Activated CD4-positive, alpha-beta T cell treated with anti-CD3 and anti-CD28 coated beads, Interleukin-2, Interleukin-6, amounts not matched to agents 100 ng/mL and 50 ng/mL, durations not matched to agents 16 hours and 8 hours (primary cell): ENCODE measurements around the gene FAIM.
"Not testable (repeated sequence)": the region's sequence is repeated elsewhere in the genome, so short reads cannot be mapped to it uniquely, and the experiment has no call there.

ENCODE experiments used
- DNase-seq: peaks from one replicate; pipeline ENCODE4 v3.0.0-alpha.2; 2020

FAIM gene, protein sequence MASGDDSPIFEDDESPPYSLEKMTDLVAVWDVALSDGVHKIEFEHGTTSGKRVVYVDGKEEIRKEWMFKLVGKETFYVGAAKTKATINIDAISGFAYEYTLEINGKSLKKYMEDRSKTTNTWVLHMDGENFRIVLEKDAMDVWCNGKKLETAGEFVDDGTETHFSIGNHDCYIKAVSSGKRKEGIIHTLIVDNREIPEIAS

DNA sequence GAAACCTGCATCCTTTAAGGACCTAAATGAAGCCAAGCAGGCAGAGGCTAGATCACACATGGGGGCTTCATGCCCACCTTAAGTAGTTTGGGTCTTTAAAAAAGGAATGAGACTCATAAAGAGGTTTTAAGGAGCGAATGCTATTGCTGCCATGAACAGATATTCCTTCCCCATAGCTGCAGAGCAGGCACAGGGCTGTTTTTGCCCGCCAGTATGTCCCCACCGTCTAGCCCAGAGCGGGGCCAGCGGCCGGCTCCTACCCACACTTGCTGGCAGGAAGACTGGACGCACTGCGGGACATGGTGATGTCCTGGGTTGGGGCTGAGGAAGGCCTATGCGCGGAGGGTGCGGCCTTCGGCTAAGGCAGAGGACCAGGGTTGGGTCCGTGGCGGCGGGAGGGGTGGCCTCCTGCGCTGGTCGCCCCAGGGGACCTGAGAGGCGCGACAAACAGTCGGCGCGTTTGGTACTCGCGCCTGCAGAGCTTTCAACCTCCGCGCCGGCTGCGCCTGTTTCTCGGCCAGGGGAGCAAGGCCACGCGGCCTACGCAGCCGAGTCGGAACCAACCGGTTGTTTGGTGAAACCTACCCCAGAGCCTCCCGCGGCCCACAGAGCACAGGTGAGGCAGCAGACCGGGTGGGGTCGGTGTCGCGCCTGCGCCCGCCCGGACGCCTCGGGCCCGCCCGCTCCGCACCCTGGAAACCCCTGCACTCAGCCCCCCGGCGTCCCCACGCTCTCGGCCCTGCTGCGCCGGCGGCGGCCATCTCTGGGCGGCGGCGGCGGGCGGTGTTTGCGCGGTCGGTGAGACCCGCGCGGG, at the start of gene FAIM:
Gene FAIM, plus strand, starts transcription at position 450 of the 814 bp plus-strand sequence. CDS start 10,956 bp downstream, outside the sequence.
- DNase-seq, result peak; percentile 65

DNA sequence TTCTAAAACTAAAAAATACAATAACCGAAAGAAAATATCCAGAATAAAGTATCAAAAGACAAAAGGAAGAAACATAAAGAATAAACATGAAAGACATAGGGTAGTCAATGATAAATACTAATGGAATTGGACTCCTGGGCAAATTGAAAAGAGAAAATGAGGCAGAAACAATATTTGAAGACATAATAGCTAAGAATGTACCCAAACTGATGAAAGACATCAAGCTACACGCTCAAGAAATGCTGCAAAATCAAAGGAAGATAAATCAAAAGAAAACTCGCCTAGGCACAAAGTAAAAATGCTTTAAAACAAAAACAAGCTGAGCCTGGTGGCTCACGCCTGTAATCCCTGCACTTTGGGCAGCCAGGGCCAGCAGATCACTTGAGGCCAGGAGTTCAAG, 49.4 kb upstream of the FAIM start:
- DNase-seq, result no peak

DNA sequence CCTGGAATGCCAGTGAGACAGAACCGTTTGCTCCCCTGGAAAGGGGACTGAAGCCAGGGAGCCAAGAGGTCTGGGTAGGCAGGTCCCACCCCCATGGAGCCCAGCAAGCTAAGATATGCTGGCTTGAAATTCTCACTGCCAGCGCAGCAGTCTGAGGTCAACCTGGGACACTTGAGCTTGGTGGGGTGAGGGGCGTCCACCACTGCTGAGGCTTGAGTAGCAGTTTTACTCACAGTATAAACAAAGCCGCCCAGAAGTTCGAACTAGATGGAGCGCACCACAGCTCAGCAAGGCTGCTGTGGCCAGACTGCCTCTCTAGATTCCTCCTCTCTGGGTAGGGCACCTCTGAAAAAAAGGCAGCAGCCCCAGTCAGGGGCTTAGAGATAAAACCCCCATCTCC, 48.1 kb upstream of the FAIM start:
- no peak for DNase-seq

DNA sequence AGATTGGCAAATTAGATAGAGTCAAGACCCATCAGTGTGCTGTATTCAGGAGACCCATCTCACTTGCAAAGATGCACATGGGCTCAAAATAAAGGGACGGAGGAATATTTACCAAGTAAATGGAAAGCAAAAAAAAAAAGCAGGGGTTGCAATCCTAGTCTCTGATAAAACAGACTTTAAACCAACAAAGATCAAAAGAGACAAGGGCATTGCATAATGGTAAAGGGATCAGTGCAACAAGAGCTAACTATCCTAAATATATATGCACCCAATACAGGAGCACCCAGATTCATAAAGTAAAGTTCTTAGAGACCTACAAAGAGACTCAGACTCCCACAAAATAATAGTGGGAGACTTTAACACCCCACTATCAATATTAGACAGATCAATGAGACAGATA, 45.7 kb upstream of the FAIM start:
- DNase-seq, result not testable (repeated sequence)

DNA sequence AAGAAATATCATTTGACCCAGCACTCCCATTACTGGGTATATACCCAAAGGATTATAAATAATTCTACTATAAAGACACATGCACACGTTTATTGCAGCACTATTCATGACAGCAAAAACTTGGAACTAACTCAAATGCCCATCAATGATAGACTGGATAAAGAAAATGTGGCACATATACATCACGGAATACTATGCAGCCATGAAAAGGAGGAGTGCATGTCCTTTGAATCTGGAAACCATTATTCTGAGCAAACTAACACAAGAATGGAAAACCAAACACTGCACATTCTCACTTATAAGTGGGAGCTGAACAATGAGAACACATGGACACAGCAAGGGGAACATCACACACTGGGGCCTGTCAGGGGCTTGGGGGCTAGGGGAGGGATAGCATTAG, 42.3 kb upstream of the FAIM start:
- not testable (repeated sequence) for DNase-seq

DNA sequence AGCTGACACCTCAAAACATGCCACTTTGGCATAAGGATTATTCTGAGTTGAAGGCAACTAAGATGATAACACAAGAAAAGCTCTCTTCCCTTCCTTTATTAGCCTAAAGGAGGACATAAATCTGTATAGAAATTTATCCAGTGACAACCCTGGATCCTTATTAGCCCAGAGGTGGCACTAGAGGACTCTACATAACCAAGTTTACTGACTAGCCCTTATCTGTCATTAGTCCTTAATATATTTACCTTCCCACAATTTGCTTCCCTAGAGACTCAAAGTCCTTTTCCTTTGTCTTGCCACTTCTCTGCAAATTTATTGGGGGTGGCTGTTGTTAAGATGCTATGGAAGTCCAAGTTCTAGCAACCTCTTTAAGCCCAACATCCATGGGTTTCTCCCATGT, 41.2 kb upstream of the FAIM start:
- DNase-seq, result no peak

DNA sequence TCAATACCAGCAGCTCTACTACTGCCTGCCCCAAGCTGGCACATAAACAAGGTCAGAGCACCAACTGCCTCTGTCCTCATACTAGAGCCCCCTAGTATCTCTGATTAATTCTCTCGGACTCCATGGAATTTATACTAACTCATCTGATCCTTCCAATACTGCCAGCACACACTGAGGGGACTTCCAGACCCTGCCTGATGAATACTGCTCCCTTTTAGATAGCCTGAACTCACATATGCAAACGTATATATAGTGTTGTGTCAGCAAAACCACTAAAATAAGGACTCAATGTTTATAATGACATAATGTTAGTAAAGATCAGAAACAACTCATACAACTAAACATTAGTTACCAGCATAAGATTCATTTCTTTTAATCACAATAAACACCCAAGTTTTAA, 39.5 kb upstream of the FAIM start:
- no peak for DNase-seq

DNA sequence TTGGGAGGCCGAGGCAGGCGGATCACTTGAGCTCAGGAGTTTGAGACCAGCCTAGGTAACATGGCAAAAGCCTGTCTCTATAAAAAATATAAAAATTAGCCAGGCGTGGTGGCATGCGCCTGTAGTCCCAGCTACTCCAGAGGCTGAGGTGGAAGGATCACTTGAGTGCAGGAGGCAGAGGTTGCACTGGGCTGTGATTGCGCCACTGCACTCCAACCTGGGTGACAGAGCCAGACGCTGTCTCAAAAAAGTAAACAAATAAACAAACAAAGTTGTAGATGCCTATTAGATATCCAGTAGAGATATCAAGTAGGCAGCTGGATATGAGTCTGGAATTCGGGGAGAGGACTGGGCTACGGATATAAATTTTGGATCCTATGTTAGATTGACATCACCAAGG, 38.9 kb upstream of the FAIM start:
- DNase-seq, result not testable (repeated sequence)

DNA sequence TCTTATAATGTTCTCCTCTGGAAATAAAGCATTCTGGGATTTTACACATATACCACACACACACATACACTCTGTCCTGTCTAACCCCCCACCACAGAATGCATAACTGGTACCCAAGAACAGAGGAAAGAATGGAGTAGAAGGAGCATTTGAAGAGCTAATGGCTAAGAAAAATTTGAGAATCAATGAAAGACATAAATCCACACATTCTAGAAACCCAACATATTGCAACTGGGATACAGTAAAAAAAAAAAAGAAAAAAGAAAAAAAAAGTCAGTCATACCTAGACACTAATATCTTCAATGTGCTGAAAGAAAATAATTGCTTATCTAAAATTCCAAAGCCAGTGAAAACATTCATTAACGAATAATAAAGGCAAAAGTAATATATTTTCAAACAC, 35.4 kb upstream of the FAIM start:
- DNase-seq, result no peak

DNA sequence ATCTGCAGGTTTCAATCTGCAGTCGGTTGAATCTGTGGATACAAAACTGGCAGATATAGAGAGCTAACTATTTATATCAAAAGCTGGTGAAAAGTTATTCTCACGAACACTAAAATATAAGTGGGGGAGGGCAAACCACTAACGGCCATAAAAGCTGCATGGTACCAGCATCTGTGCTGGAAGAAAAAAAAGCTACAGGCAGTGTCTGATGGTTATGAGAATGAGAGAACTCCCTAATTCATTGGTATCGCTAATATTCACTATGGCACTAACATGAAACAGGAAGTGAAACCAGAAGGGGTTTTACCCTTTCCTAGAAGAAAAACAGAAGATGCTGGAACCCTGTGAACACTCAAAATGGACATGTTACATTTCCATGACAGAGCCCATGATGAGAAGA, 30.4 kb upstream of the FAIM start:
- peak; percentile 12 for DNase-seq

DNA sequence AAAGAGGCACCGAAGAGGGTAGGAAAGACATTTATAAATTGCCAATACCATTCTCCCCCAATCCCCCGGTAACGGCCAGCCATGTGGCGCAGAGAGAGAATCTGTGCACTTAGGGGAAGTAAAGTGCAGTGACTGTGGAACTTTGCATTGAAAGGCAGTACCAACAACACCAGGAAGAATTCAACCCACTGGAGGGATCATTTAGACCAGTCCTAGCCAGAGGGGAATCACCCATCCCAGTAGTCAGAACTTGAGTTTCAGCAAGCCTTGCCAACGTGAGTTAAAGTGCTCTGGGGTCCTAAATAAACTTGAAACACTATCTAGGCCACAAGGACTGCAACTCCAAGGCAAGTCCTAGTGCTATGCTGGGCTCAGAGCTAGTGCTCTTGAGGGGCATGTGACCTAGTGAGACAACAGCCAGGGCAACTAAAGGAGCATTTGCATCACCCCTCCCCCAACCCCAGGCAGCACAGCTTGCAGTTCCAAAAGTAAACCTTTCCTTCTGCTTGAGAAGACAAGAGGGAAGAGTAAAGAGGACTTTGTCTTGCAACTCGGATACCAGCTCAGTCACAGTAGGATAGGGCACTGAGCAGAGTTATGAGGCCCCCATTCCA, 29.5 kb upstream of the FAIM start:
- DNase-seq, result no peak

DNA sequence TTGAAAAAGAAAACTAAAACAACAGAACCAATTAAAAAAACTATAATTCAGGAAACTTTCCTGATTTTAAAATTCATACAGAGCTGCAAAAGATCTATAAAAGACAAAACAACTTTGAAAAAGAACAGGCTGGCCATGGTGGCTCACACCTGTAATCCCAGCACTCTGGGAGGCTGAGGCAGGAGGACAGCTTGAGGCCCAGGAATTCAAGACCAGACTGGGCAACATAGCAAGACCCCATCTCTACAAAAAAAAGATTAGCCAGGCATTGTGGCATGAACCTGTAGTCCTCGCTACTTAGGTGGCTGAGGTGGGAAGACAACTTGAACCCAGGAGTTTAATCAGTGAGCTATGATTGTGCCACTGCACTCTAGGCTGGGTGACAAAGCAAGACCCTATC, 21.2 kb upstream of the FAIM start:
- DNase-seq, result no peak

DNA sequence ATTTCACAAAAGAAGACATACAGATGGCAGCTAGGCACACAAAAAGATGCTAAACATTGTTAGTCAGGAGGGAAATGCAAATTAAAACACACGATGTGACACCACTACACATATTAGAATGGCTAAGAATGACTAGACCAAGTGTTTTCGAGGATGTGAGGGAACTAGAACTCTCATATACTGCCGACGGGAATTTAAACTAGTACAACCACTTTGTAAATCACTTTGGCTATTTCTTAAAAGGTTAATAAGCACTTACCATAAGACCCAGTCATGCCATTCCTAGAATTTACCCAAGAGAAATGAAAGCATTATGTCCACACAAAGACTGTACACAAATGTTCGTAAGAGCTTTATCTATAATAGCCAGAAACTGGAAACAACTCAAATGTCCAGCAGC, 20.1 kb upstream of the FAIM start:
- no peak for DNase-seq

DNA sequence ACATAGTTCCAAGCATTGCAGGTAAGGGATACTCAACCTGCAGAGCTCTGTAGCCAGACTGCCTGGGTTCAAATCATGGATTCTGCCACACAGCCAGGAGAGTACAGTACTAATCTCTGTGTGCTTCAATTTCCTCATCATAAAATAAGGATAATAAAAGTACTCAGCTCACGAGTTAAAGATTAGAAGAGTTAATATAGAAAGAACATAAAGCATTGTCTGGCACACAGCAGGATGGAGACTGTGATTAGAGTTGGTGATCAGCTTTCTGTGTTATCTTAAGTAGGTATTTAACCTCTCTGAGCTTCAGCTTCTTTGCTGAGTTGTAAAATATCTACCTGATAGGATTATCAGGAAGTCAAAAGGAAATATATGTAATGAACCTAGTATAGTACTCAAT, 17.2 kb upstream of the FAIM start:
- DNase-seq, result no peak

DNA sequence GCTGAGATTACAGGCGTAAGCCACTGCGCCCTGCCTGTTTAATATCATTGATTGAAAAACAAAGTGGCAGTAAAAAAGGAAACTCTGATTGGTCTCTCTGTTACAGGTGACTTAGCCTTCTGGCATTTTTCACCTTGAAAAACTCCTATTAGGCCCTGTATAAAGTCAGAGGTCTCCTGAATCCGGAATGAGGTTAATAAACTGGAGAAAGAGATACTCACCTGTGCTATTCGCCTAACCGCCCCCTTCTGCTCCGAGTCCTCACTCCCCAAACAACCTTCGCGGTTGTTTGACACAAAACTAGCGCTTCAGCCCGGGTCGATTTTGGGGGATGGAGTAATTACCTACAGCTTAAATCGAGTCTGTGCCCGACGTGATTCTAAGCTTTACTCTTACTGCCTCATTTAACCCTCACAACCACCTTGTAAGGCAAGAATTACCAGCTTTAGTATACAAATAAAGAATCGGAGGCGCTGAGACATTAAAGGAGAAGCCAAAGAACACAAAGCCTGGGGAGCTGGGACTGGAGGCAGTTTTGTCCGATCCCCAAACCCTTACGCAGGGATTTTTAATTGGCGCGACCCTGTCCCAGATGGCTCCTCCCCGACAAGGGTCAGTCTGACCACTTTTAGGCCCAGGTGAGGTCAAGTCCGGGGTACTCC, 15.0 kb upstream of the FAIM start:
- DNase-seq, result no peak

DNA sequence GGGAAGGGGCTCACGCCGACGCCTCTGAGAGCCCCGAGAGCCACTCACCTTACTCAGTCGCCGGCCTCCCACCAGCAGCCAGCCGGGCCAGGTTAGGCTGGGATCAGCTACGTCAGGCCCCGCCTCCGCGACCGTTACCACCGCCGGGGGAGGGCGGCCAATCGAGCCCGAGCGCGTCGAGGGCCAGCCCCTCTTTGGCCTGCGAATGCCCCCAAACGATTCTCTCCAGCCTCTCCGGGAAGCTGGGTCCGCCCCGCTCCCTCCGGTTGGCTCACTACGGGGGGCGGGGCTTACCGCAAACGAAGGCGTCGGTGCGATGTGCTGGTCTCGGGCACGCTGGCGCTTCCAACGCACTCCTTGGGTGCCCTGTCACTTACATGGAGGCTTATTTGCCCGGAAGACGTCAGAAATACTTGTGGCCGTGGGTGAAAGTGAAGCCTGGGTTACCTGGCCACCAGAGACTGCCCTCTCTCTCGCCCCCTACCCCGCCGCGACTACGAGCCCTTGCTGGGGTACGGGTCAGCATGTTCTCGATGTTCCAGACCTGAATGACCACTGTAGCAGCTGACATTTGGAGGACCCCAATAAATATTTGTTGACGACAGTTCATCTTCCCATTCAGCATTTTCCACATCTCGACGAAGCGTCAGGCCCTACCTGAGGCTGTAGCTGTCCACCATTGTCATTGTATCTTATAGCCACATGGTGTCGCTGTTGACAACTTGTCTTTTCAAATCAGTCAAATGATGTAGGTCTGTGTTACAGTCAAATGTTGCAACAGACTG, 14.2 kb upstream of the FAIM start, which contains the start of gene CEP70:
Gene CEP70, minus strand, starts transcription at position 111 of the 785 bp plus-strand sequence. CDS start 21,333 bp downstream, outside the sequence.
- DNase-seq, result peak; percentile 85

DNA sequence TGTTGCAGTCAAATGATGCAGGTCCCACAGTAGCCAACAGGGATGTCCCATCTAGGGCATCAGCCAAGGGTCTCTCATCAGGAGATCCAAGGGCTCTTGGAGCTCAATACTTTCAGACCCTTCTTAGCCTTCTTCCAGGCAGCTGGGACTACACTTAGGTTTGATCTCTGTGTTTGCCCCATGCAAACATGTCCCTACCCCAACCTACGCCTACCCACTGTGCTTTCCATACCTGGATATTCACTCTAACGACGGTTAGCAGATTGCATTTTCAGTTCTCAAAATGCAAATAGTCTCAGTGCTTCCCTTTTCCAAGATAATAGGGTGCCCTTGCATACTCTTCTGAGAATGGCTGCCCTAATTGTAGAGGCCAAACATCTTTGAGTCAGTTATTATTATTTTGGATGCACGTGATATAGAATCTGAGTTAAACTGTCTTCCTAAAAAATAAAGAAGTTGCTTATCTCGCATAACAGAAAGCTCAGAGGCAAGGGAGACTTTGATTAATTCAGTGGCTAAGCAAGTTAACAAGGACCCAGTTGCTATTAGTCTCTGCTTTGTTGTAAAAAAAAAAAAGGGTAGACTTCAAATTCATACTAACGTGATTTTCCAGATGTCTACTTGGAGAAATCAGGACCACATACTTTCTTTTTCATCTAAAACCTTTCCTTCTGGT, 13.5 kb upstream of the FAIM start:
- DNase-seq, result no peak

DNA sequence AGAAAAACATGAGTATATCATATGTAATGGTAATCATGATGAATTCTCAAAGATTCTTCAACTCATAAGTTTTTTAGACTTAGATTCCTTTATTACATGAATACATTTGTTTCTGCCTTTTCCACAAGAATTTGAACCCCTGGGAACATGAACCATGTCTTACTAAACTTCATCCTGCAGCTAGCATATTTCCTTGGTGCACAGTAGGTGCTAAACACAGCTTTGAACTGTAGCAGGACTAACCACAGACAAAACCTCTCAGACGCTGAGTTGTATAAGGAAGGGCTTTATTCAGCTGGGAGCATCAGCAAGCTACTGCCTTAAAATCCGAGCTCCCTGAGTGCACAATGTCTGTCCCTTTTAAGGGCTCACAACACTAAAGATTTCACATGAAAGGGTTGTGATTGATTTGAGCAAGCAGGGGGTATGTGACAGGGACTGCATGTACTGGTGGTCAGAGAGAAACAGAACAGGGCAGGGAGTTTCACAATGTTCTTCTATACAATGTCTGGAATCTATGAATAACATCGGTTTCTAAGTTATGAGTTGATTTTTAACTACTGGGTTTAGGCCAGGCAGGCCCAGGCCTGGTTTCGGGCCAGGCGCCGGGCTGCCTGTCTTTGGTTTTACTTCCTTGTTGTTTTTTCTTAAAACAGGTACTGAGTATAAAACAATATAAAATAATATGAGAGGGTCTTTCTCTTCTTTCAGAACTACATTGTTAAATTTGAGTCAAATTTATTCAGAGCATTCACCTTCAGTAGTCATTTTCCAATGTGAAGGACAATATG, 11.2 kb upstream of the FAIM start:
- DNase-seq, result not testable (repeated sequence)

DNA sequence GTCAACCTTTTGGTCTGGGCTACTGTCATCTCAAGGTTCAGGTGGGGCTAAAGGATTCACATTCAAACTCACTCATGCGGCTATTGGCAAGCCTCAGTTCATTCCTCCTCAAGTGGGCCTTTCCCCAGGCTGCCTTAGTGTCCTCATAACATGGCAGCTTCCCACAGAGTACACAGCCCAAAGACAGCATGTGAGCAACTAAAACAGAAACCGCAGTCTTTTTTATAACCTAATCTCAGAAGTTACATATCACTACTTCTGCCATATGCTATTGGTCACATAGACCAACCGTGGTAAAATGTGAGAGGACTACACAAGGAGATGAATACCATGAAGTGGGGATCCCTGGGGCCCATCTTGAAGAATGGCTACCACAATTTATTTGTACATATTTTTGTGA, 10.0 kb upstream of the FAIM start:
- no peak for DNase-seq

DNA sequence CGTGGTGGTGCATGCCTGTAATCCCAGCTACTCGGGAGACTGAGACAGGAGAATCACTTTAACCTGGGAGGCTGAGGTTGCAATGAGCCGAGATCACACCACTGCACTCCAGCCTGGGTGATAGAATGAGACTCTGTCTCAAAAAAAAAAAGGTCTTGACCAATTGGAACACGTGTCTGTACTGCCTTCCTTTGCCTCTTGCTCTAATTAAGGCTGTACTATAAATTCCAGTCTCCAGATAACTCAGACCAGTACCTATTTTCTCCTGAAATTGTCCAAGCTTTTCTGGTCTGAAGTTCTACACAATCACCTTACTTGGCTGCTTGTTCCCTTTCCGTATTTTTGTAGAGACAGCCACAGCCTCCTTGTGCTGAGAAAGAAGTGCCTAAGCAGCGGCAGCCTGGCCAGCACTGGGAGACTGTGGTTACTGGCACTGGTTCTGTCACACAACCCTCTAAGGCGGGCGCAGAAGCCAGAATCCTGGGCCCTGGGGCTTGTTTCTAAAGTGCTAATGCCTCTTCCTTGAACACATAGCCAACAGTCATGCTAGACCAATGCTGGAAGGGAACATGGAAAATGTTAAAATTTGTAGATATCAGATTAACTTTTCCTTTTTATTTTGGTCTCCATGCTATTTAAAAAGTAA, 8.3 kb upstream of the FAIM start:
- DNase-seq, result no peak

DNA sequence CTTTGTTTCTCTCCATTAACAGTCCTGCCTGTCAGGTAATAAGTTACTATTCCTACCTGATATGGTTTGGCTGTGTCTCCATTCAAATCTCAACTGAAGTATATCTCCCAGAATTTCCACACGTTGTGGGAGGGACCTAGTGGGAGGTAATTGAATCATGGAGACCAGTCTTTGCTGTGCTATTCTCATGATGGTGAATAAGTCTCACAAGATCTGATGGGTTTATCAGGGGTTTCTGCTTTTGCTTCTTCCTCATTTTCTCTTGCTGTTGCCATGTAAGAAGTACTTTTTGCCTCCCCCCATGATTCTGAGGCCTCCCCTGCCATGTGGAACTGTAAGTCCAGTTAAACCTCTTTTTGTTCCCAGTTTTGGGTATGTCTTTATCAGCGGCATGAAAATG, 6.9 kb upstream of the FAIM start:
- DNase-seq, result not testable (repeated sequence)
